B cell (primary cell): ENCODE results near the gene SEC16A. TPM values are rescaled to one million over a fixed set of nuclear protein-coding genes. Genes with fewer than 3 reads are reported as not detected.

Experiments used
- ATAC-seq: fragments of 200-7000 bp; cut with Tn5 transposase; one replicate; pipeline ENCODE4 v1.10.0; 2021; ENCODE audit warnings: low read depth, mild to moderate bottlenecking, moderate number of reproducible peaks, moderate library complexity
- CTCF ChIA-PET: fragments of 350-600 bp; sonication (Branson Sonifier 250); formaldehyde crosslinking; loops from one replicate; lab custom pipeline; 2021; ENCODE audit warnings: antibody characterized with exemption, inconsistent platforms; lab: Charles Lee
- POLR2A ChIA-PET: fragments of 350-600 bp; sonication (Branson Sonifier 250); formaldehyde crosslinking; loops from one replicate; lab custom pipeline; 2021; ENCODE audit warnings: antibody characterized with exemption; lab: Charles Lee
- DNase-seq: peaks from one replicate; pipeline ENCODE4 v3.0.0; 2013
- H2AFZ ChIP-seq: 2 replicates; pipeline ENCODE4 v1.6.1; 2012; ENCODE audit warnings: mild to moderate bottlenecking, low read depth, low read length; ENCODE audit not compliant: insufficient read depth, poor library complexity, severe bottlenecking
- H3K27ac ChIP-seq, 2 donors: 1 replicate in 1 of 2; 2 replicates in 1 of 2; pipeline ENCODE4 v1.5.1; 2012 to 2013; ENCODE audit warnings: low read length in 2 of 2, mild to moderate bottlenecking in 2 of 2, moderate library complexity in 1 of 2
- H3K27me3 ChIP-seq, 4 experiments: fragments of 200-600 bp in 1 of 4; sonication (generic) in 1 of 4; replicated peaks in 1 of 4; 1 replicate in 2 of 4; 2 replicates in 2 of 4; pipeline versions ENCODE4 v1.6.1 to v1.7.0; 2013 to 2016; ENCODE audit warnings: low read length in 3 of 4, mild to moderate bottlenecking in 2 of 4, mixed read lengths in 1 of 4, moderate library complexity in 1 of 4; ENCODE audit not compliant: insufficient read depth in 4 of 4, control insufficient read depth in 3 of 4; ENCODE audit errors: control extremely low read depth in 1 of 4
- H3K36me3 ChIP-seq, 2 experiments: replicated peaks in 1 of 2; 1 replicate in 1 of 2; 2 replicates in 1 of 2; pipeline versions ENCODE4 v1.6.1 to v1.7.1; 2013; ENCODE audit warnings: low read length in 1 of 2; ENCODE audit not compliant: insufficient read depth in 2 of 2, control insufficient read depth in 1 of 2; ENCODE audit errors: control extremely low read depth in 1 of 2, extremely low read depth in 1 of 2
- H3K4me1 ChIP-seq, 2 donors: fragments of 200-600 bp in 1 of 2; sonication (generic) in 1 of 2; 1 replicate in 1 of 2; 2 replicates in 1 of 2; pipeline versions ENCODE4 v1.5.1 to v1.6.1; 2013 to 2017; ENCODE audit warnings: low read length in 2 of 2; ENCODE audit not compliant: control insufficient read depth in 2 of 2, insufficient read depth in 2 of 2
- H3K4me2 ChIP-seq: replicated peaks from 2 replicates; pipeline ENCODE3; 2012; ENCODE audit warnings: mild to moderate bottlenecking, low read depth, low read length; ENCODE audit not compliant: poor library complexity, severe bottlenecking
- H3K4me3 ChIP-seq, 5 experiments: fragments of 200-600 bp in 1 of 5; sonication (generic) in 1 of 5; 1 replicate in 3 of 5; 2 replicates in 2 of 5; pipeline versions ENCODE4 v1.5.1 to v1.7.0; 2011 to 2016; ENCODE audit warnings: low read length in 4 of 5, mild to moderate bottlenecking in 4 of 5, low read depth in 2 of 5, control low read depth in 1 of 5, moderate library complexity in 1 of 5; ENCODE audit not compliant: insufficient read depth in 1 of 5; ENCODE audit errors: control extremely low read depth in 1 of 5, extremely low read depth in 1 of 5
- H3K79me2 ChIP-seq: fragments of 200-600 bp; sonication (generic); one replicate; pipeline ENCODE4 v1.6.0; 2016; ENCODE audit warnings: low read length; ENCODE audit not compliant: control insufficient read depth, insufficient read depth
- H3K9ac ChIP-seq: fragments of 200-600 bp; sonication (generic); 2 replicates; pipeline ENCODE4 v1.6.1; 2017; ENCODE audit warnings: mild to moderate bottlenecking, low read length, moderate library complexity
- H3K9me3 ChIP-seq, 3 donors: one replicate each; pipeline versions ENCODE4 v1.6.1 to v1.7.1; 2013; ENCODE audit warnings: low read length in 2 of 3; ENCODE audit not compliant: control insufficient read depth in 2 of 3, insufficient read depth in 1 of 3; ENCODE audit errors: control extremely low read depth in 1 of 3
- H4K20me1 ChIP-seq: 2 replicates; pipeline ENCODE4 v1.6.0; 2012; ENCODE audit warnings: mild to moderate bottlenecking, low read length; ENCODE audit not compliant: insufficient read depth, control insufficient read depth, poor library complexity, severe bottlenecking
- H3K27ac Mint-ChIP-seq: one replicate; pipeline ENCODE4 v1.8.0; 2021; ENCODE audit warnings: mixed read lengths
- H3K27me3 Mint-ChIP-seq: one replicate; pipeline ENCODE4 v1.8.0; 2021; ENCODE audit warnings: mixed read lengths
- H3K4me1 Mint-ChIP-seq: one replicate; pipeline ENCODE4 v1.8.0; 2021; ENCODE audit warnings: mixed read lengths
- H3K4me3 Mint-ChIP-seq: one replicate; pipeline ENCODE4 v1.8.0; 2021; ENCODE audit warnings: mixed read lengths
- H3K9me3 Mint-ChIP-seq: one replicate; pipeline ENCODE4 v1.8.0; 2022; ENCODE audit warnings: mixed read lengths; ENCODE audit not compliant: insufficient read depth
- CTCF ChIP-seq: fragments of 200-600 bp; IDR thresholded peaks from one replicate; pipeline ENCODE4 v1.8.0; 2022; ENCODE audit warnings: antibody characterized with exemption, mild to moderate bottlenecking
- EZH2 ChIP-seq: IDR thresholded peaks from 2 replicates; pipeline ENCODE4 v1.6.1; 2012; ENCODE audit warnings: borderline replicate concordance, low read depth, mild to moderate bottlenecking, moderate library complexity, low read length; ENCODE audit not compliant: insufficient read depth, poor library complexity, severe bottlenecking
- WGBS: methylation state at CpG from one replicate; pipeline ENCODE4 v1.1.5; 2013; ENCODE audit warnings: missing lambda C conversion rate; ENCODE audit not compliant: insufficient coverage; 5-methylcytosine and 5-hydroxymethylcytosine counted together
- intact Hi-C: fragments of 100-400 bp; cut with micrococcal nuclease; formaldehyde crosslinking; loops from one replicate; pipeline ENCODE4 v1.10.0; 2022
- polyA plus RNA-seq: library from polyadenylated mRNA; depleted of rRNA; stranded (reverse); fragments of >200 nt; gene quantifications from 2 replicates; pipeline ENCODE4 v1.2.3, GENCODE V29; 2012
- total RNA-seq, 2 donors: library from RNA; stranded (reverse); fragments of 120-200 nt in 1 of 2; gene quantifications; 1 replicate in 1 of 2; 2 replicates in 1 of 2; pipeline versions ENCODE4 v1.2.3 to v1.2.4, GENCODE V29; 2013 to 2022

Gene SEC16A
- total and polyA plus RNA-seq, 2 donors (not counting 1 experiment from before 2014, with no cell fraction given) = 31.7 to 73.4 TPM

- H3K9me3 ChIP-seq = no peaks in the 10 kb centered on the region
- no peak overlapping the region for H3K27ac ChIP-seq
- H3K79me2 ChIP-seq = peaks cover 15% of the 10 kb centered on the region
- no peaks in the 10 kb centered on the region for H3K27me3 Mint-ChIP-seq
- no peak overlapping the region for H3K27ac Mint-ChIP-seq
- H4K20me1 ChIP-seq = peaks cover 14% of the 10 kb centered on the region
- no peak for DNase-seq
- no peaks in the 10 kb centered on the region for H3K4me1 ChIP-seq
- TF ChIP-seq CTCF = no peak
- TF ChIP-seq EZH2 = no peak
- no peaks in the 10 kb centered on the region for H3K27me3 ChIP-seq
- peaks cover 4 to 81% of the 10 kb centered on the region in 2 experiments for H3K36me3 ChIP-seq
- H3K4me3 ChIP-seq = no peak overlapping the region
- H3K4me2 ChIP-seq = no peak overlapping the region
- intact Hi-C loops = no loop called here
- ChIA-PET POLR2A (no interaction called here), CTCF (no interaction called here)
- no peak overlapping the region for H3K9ac ChIP-seq
- no peak overlapping the region for H3K4me3 Mint-ChIP-seq
- H3K9me3 Mint-ChIP-seq = no peaks in the 10 kb centered on the region
- peaks cover 2% of the 10 kb centered on the region for H3K4me1 Mint-ChIP-seq
- WGBS = 96% methylated on average over 21 of the region's 26 CpGs
- ATAC-seq = no peak
- H2AFZ ChIP-seq = no peak overlapping the region
Observed at GRCh38 chr9:136451221-136451877, 31.5 kb downstream of the SEC16A start.

GRCh38 chr9:136448655-136449054 is 34.2 kb downstream of the SEC16A start:
- H3K4me3 Mint-ChIP-seq = no peak overlapping the region
- POLR2A ChIA-PET = interaction anchor here (0.9 kb wide), 1 partner anchor 176 kb away, joined by 3 read pairs; no protein-coding TSS in a partner anchor
- CTCF ChIA-PET = no interaction called here
- no peaks in the 10 kb centered on the region for H3K9me3 Mint-ChIP-seq
- no peak for TF ChIP-seq CTCF
- TF ChIP-seq EZH2 = no peak
- no peak overlapping the region for H3K4me2 ChIP-seq
- DNase-seq = no peak
- no peaks in the 10 kb centered on the region for H3K27me3 Mint-ChIP-seq
- no peaks in the 10 kb centered on the region for H3K9me3 ChIP-seq
- intact Hi-C loops = no loop called here
- no peaks in the 10 kb centered on the region for H3K4me1 ChIP-seq
- H4K20me1 ChIP-seq = peaks cover 25% of the 10 kb centered on the region
- peaks cover 10% of the 10 kb centered on the region for H3K79me2 ChIP-seq
- no peak overlapping the region for H3K27ac ChIP-seq
- no peak overlapping the region for H3K27ac Mint-ChIP-seq
- ATAC-seq = no peak
- H3K4me1 Mint-ChIP-seq = peaks cover 2% of the 10 kb centered on the region
- no peaks in the 10 kb centered on the region for H3K27me3 ChIP-seq
- WGBS = 85% methylated on average over 3 of the region's 3 CpGs
- H3K9ac ChIP-seq = no peak overlapping the region
- H3K36me3 ChIP-seq = peaks cover 6 to 77% of the 10 kb centered on the region in 2 experiments
- H3K4me3 ChIP-seq = no peak overlapping the region
- H2AFZ ChIP-seq = no peak overlapping the region
